Testis (tissue), 3 donors: ENCODE data around the gene CSMD2. TPM values are rescaled to one million over a fixed set of nuclear protein-coding genes. Genes with fewer than 3 reads are reported as not detected.
"Not testable (repeated sequence)": the region's sequence is repeated elsewhere in the genome, so short reads cannot be mapped to it uniquely, and the experiment has no call there.

ENCODE experiments used
- DNase-seq: peaks from one replicate; pipeline ENCODE4 v3.0.0-alpha.2; 2019
- H3K27ac ChIP-seq, 2 donors: fragments of 200-600 bp; sonication (generic); one replicate each; pipeline ENCODE4 v1.5.1; 2019
- H3K27me3 ChIP-seq: fragments of 200-600 bp; sonication (generic); one replicate; pipeline ENCODE4 v1.5.1; 2019
- H3K36me3 ChIP-seq: fragments of 200-600 bp; sonication (generic); one replicate; pipeline ENCODE4 v1.5.1; 2017; ENCODE audit warnings: low read depth; ENCODE audit errors: missing control alignments
- H3K4me1 ChIP-seq: fragments of 200-600 bp; sonication (generic); one replicate; pipeline ENCODE4 v1.5.1; 2019
- H3K4me3 ChIP-seq, 2 donors: fragments of 200-600 bp; sonication (generic); one replicate each; pipeline ENCODE4 v1.5.1; 2017 to 2019
- H3K9me3 ChIP-seq: fragments of 200-600 bp; sonication (generic); one replicate; pipeline ENCODE4 v1.5.1; 2017
- CTCF ChIP-seq, 3 experiments: fragments of 450-650 bp in 2 of 3; fragments of 200-600 bp in 1 of 3; sonication (generic) in 1 of 3; IDR thresholded peaks; one replicate each; pipeline ENCODE4 v1.5.1; 2016 to 2019; ENCODE audit warnings: antibody characterized with exemption in 3 of 3, mild to moderate bottlenecking in 2 of 3, moderate library complexity in 1 of 3
- POLR2A ChIP-seq: fragments of 450-650 bp; IDR thresholded peaks from one replicate; pipeline ENCODE4 v1.6.1; 2017; ENCODE audit warnings: antibody characterized with exemption, mild to moderate bottlenecking, moderate library complexity
- WGBS, 2 donors: methylation state at CpG; one replicate each; pipeline ENCODE4 v1.1.5; 2018; 5-methylcytosine and 5-hydroxymethylcytosine counted together
- intact Hi-C: fragments of 100-400 bp; cut with DNase I; formaldehyde crosslinking; loops from one replicate; pipeline ENCODE4 v1.15.1; 2023; ENCODE audit warnings: low total_unique reads
- polyA plus RNA-seq: library from polyadenylated mRNA; stranded (reverse); fragments of 350-450 nt; fragmentation: Illumina TruSeq; extraction: RNeasy Lipid Tissue Mini Kit (QIAGEN cat#74804); gene quantifications from one replicate; pipeline ENCODE4 v1.2.3, GENCODE V29; 2014; ENCODE audit warnings: low read depth, low replicate concordance; ENCODE audit not compliant: insufficient read depth
- total RNA-seq, 2 donors: library from RNA; depleted of rRNA; stranded (reverse); fragments of >200 nt; gene quantifications; one replicate each; pipeline ENCODE4 v1.2.3, GENCODE V29; 2016

CSMD2 gene
- total and polyA plus RNA-seq, 3 donors from 2014 or later = 1.2 to 3.8 (median 2.7) TPM

- Histone ChIP-seq H3K27me3 (no peaks in the 10 kb centered on the region), H3K4me3 (no peak overlapping the region), H3K4me1 (no peaks in the 10 kb centered on the region), H3K36me3 (no peaks in the 10 kb centered on the region), H3K27ac (no peak overlapping the region), H3K9me3 (no peaks in the 10 kb centered on the region)
- 59 to 60% methylated on average over 3 of the region's 3 CpGs for WGBS, 2 donors
- intact Hi-C loops = no loop called here
- no peak for TF ChIP-seq CTCF (IDR thresholded peaks at IDR 0.05)
- TF ChIP-seq POLR2A = no peak
- no peak for DNase-seq
Observed at GRCh38 chr1:34192621-34193020, 27.6 kb upstream of the CSMD2 start.

- 91 to 100% methylated on average over 2 of the region's 2 CpGs for WGBS, 2 donors
- Histone ChIP-seq H3K27me3 (no peaks in the 10 kb centered on the region), H3K36me3 (no peaks in the 10 kb centered on the region), H3K4me3 (no peak overlapping the region), H3K9me3 (no peaks in the 10 kb centered on the region), H3K4me1 (no peaks in the 10 kb centered on the region), H3K27ac (no peak overlapping the region)
- intact Hi-C loops = no loop called here
- DNase-seq = no peak
- TF ChIP-seq CTCF (IDR thresholded peaks at IDR 0.05) (no peak), POLR2A (no peak)
Observed at GRCh38 chr1:34190692-34191091, 25.7 kb upstream of the CSMD2 start.

GRCh38 chr1:34188985-34189384 lies 24.0 kb upstream of the CSMD2 start:
- no peak for DNase-seq
- TF ChIP-seq POLR2A (no peak), CTCF (IDR thresholded peaks at IDR 0.05) (no peak)
- H3K4me1 ChIP-seq = no peaks in the 10 kb centered on the region
- intact Hi-C loops = no loop called here
- 76 to 84% methylated on average over 4 of the region's 4 CpGs for WGBS, 2 donors
- no peak overlapping the region for H3K4me3 ChIP-seq
- H3K36me3 ChIP-seq = no peaks in the 10 kb centered on the region
- no peaks in the 10 kb centered on the region for H3K27me3 ChIP-seq
- no peak overlapping the region for H3K27ac ChIP-seq
- no peaks in the 10 kb centered on the region for H3K9me3 ChIP-seq

GRCh38 chr1:34188418-34188817 lies 23.4 kb upstream of the CSMD2 start:
- Histone ChIP-seq H3K4me3 (no peak overlapping the region), H3K27ac (no peak overlapping the region), H3K4me1 (no peaks in the 10 kb centered on the region), H3K27me3 (no peaks in the 10 kb centered on the region), H3K9me3 (no peaks in the 10 kb centered on the region), H3K36me3 (no peaks in the 10 kb centered on the region)
- no peak for DNase-seq
- WGBS, 2 donors = 39 to 55% methylated on average over 8 of the region's 8 CpGs
- TF ChIP-seq POLR2A (no peak), CTCF (IDR thresholded peaks at IDR 0.05) (no peak)
- intact Hi-C loops = no loop called here

- WGBS, 2 donors = 82 to 88% methylated on average over 12 of the region's 12 CpGs
- Histone ChIP-seq H3K4me1 (no peaks in the 10 kb centered on the region), H3K9me3 (no peaks in the 10 kb centered on the region), H3K27ac (no peak overlapping the region), H3K4me3 (no peak overlapping the region), H3K27me3 (no peaks in the 10 kb centered on the region), H3K36me3 (no peaks in the 10 kb centered on the region)
- TF ChIP-seq CTCF (IDR thresholded peaks at IDR 0.05) = no peak
- no peak for TF ChIP-seq POLR2A
- intact Hi-C loops = no loop called here
- DNase-seq = no peak
Observed at GRCh38 chr1:34186741-34187494, 21.9 kb upstream of the CSMD2 start.

GRCh38 chr1:34183381-34183780 lies 18.4 kb upstream of the CSMD2 start:
- DNase-seq, H3K4me1 ChIP-seq, H3K36me3 ChIP-seq, H3K27ac ChIP-seq, H3K4me3 ChIP-seq, H3K9me3 ChIP-seq, intact Hi-C loops, H3K27me3 ChIP-seq: not testable (repeated sequence)
- 92 to 96% methylated on average over 4 of the region's 4 CpGs for WGBS, 2 donors
